Large intestine (tissue), 3 donors: ENCODE results near the gene FSIP1. TPM values are rescaled to one million over a fixed set of nuclear protein-coding genes. Genes with fewer than 3 reads are reported as not detected.

Source experiments
- DNase-seq, 2 donors: peaks; one replicate each; pipeline versions ENCODE4 v3.0.0 to v3.0.0-alpha.2; 2013
- H3K27ac ChIP-seq: one replicate; pipeline ENCODE4 v1.5.1; 2013; ENCODE audit warnings: low read length
- H3K27me3 ChIP-seq: 2 replicates; pipeline ENCODE4 v1.6.1; 2013; ENCODE audit warnings: low read length; ENCODE audit not compliant: control insufficient read depth, insufficient read depth
- H3K36me3 ChIP-seq: 2 replicates; pipeline ENCODE4 v1.6.1; 2013; ENCODE audit warnings: low read length; ENCODE audit not compliant: control insufficient read depth, insufficient read depth
- H3K4me1 ChIP-seq: one replicate; pipeline ENCODE4 v1.6.1; 2013; ENCODE audit warnings: low read length; ENCODE audit not compliant: control insufficient read depth, insufficient read depth
- H3K4me3 ChIP-seq: one replicate; pipeline ENCODE4 v1.5.1; 2013; ENCODE audit warnings: low read length
- H3K9me3 ChIP-seq: one replicate; pipeline ENCODE4 v1.6.1; 2013; ENCODE audit warnings: mild to moderate bottlenecking, low read depth, low read length, moderate library complexity; ENCODE audit not compliant: control insufficient read depth
- WGBS: methylation state at CpG from one replicate; pipeline ENCODE4 v1.1.5; 2013; ENCODE audit warnings: low lambda C conversion rate; ENCODE audit not compliant: insufficient coverage; 5-methylcytosine and 5-hydroxymethylcytosine counted together
- polyA plus RNA-seq: library from polyadenylated mRNA; unstranded; fragments of 120-200 nt; gene quantifications from one replicate; pipeline ENCODE4 v1.2.1, GENCODE V29; 2013

The FSIP1 gene
- polyA plus RNA-seq, 1 donor: 0.78 TPM

- WGBS: no CpG with 5 or more reads among the region's 4 CpGs
- Histone ChIP-seq H3K27ac (no peak overlapping the region), H3K4me3 (no peak overlapping the region), H3K9me3 (peaks cover 15% of the 10 kb centered on the region), H3K36me3 (no peaks in the 10 kb centered on the region), H3K27me3 (no peaks in the 10 kb centered on the region), H3K4me1 (no peaks in the 10 kb centered on the region)
- DNase-seq: no peak
Measured at GRCh38 chr15:39609166-39609916, 173.3 kb downstream of the FSIP1 start.

GRCh38 chr15:39608185-39609139, 174.2 kb downstream of the FSIP1 start:
- no CpG with 5 or more reads among the region's 2 CpGs for WGBS
- H3K27ac ChIP-seq: no peak overlapping the region
- no peaks in the 10 kb centered on the region for H3K27me3 ChIP-seq
- H3K4me1 ChIP-seq: no peaks in the 10 kb centered on the region
- no peaks in the 10 kb centered on the region for H3K36me3 ChIP-seq
- H3K9me3 ChIP-seq: peaks cover 11% of the 10 kb centered on the region
- no peak for DNase-seq
- no peak overlapping the region for H3K4me3 ChIP-seq

- H3K27me3 ChIP-seq: no peaks in the 10 kb centered on the region
- no peaks in the 10 kb centered on the region for H3K4me1 ChIP-seq
- no peaks in the 10 kb centered on the region for H3K36me3 ChIP-seq
- H3K27ac ChIP-seq: no peak overlapping the region
- no CpG with 5 or more reads among the region's 1 CpG for whole genome bisulfite sequencing
- H3K9me3 ChIP-seq: peaks cover under 1% of the 10 kb centered on the region
- DNase-seq: no peak
- H3K4me3 ChIP-seq: no peak overlapping the region
Measured at GRCh38 chr15:39605146-39605545, 177.5 kb downstream of the FSIP1 start.

- H3K27me3 ChIP-seq: no peaks in the 10 kb centered on the region
- H3K9me3 ChIP-seq: no peaks in the 10 kb centered on the region
- H3K4me1 ChIP-seq: peaks cover 12% of the 10 kb centered on the region
- no peak overlapping the region for H3K27ac ChIP-seq
- no peak overlapping the region for H3K4me3 ChIP-seq
- no peak for DNase-seq
- H3K36me3 ChIP-seq: no peaks in the 10 kb centered on the region
- no CpG with 5 or more reads among the region's 5 CpGs for WGBS
Measured at GRCh38 chr15:39602143-39602542, 180.5 kb downstream of the FSIP1 start.

- Histone ChIP-seq H3K9me3 (peaks cover 21% of the 10 kb centered on the region), H3K27me3 (no peaks in the 10 kb centered on the region), H3K36me3 (peaks cover 11% of the 10 kb centered on the region), H3K27ac (no peak overlapping the region), H3K4me1 (peaks cover 15% of the 10 kb centered on the region), H3K4me3 (no peak overlapping the region)
- no CpG with 5 or more reads among the region's 2 CpGs for whole genome bisulfite sequencing
- DNase-seq: no peak
Measured at GRCh38 chr15:39599871-39600270, 182.8 kb downstream of the FSIP1 start.

- 69% methylated on average over 3 of the region's 12 CpGs for WGBS
Measured at GRCh38 chr15:39598958-39599845, 183.4 kb downstream of the FSIP1 start.

GRCh38 chr15:39598186-39598850, 184.3 kb downstream of the FSIP1 start:
- DNase-seq: peak; percentile 42 to 75
- Histone ChIP-seq H3K4me1 (peaks cover 15% of the 10 kb centered on the region), H3K27me3 (no peaks in the 10 kb centered on the region), H3K9me3 (peaks cover 21% of the 10 kb centered on the region), H3K4me3 (no peak overlapping the region), H3K36me3 (peaks cover 26% of the 10 kb centered on the region), H3K27ac (peak overlapping the region; percentile 56)
- 16% methylated on average over 3 of the region's 3 CpGs for WGBS

More at GRCh38 chr15:39598958-39599845, 183.4 kb downstream of the FSIP1 start:
- Histone ChIP-seq H3K4me3 (no peak overlapping the region), H3K4me1 (peaks cover 15% of the 10 kb centered on the region), H3K27ac (peak overlapping the region; percentile 55), H3K36me3 (peaks cover 17% of the 10 kb centered on the region), H3K27me3 (no peaks in the 10 kb centered on the region), H3K9me3 (peaks cover 21% of the 10 kb centered on the region)
- DNase-seq: no peak

GRCh38 chr15:39597751-39598185, 184.9 kb downstream of the FSIP1 start:
- H3K27ac ChIP-seq: peak overlapping the region; percentile 56

GRCh38 chr15:39597336-39597735, 185.3 kb downstream of the FSIP1 start:
- Histone ChIP-seq H3K9me3 (peaks cover 24% of the 10 kb centered on the region), H3K4me1 (peaks cover 15% of the 10 kb centered on the region), H3K27me3 (no peaks in the 10 kb centered on the region), H3K27ac (peak overlapping the region; percentile 56), H3K4me3 (no peak overlapping the region), H3K36me3 (peaks cover 36% of the 10 kb centered on the region)
- 94% methylated on average over 2 of the region's 2 CpGs for WGBS
- no peak for DNase-seq

More at GRCh38 chr15:39597751-39598185, 184.9 kb downstream of the FSIP1 start:
- Histone ChIP-seq H3K4me3 (no peak overlapping the region), H3K36me3 (peaks cover 32% of the 10 kb centered on the region), H3K27me3 (no peaks in the 10 kb centered on the region), H3K4me1 (peaks cover 15% of the 10 kb centered on the region), H3K9me3 (peaks cover 21% of the 10 kb centered on the region)
- no peak for DNase-seq
- 96% methylated on average over 5 of the region's 6 CpGs for WGBS
